ENCODE results near the gene FAM20A.

The FAM20A gene

GRCh38 chr17:68577497-68577821, 23.7 kb downstream of the FAM20A start:
- no peaks in the 10 kb centered on the region for H3K4me1 ChIP-seq (ENCODE audit: insufficient read depth, poor library complexity, severe bottlenecking)
- H3K4me3 ChIP-seq (ENCODE audit: severe bottlenecking), result no peak overlapping the region
- no peak for TF ChIP-seq CTCF (IDR thresholded peaks at IDR 0.05; ENCODE audit: poor library complexity, severe bottlenecking)
- no peaks in the 10 kb centered on the region for H3K36me3 ChIP-seq (ENCODE audit: low read depth)
- ATAC-seq (ENCODE audit: low read depth) (no peak), DNase-seq (ENCODE audit: low spot score) (no peak)
- no peaks in the 10 kb centered on the region for H3K9me3 ChIP-seq (ENCODE audit: severe bottlenecking)
- no peak overlapping the region for H3K27ac ChIP-seq (ENCODE audit: poor library complexity, severe bottlenecking)
- no peaks in the 10 kb centered on the region for H3K27me3 ChIP-seq (ENCODE audit: insufficient read depth, poor library complexity, severe bottlenecking)

- DNase-seq (ENCODE audit: low spot score), result no peak
- no peaks in the 10 kb centered on the region for H3K4me1 ChIP-seq (ENCODE audit: insufficient read depth, poor library complexity, severe bottlenecking)
- no peaks in the 10 kb centered on the region for H3K27me3 ChIP-seq (ENCODE audit: insufficient read depth, poor library complexity, severe bottlenecking)
- no peak for ATAC-seq (ENCODE audit: low read depth)
- H3K4me3 ChIP-seq (ENCODE audit: severe bottlenecking), result no peak overlapping the region
- H3K36me3 ChIP-seq (ENCODE audit: low read depth), result no peaks in the 10 kb centered on the region
- no peaks in the 10 kb centered on the region for H3K9me3 ChIP-seq (ENCODE audit: severe bottlenecking)
- no peak overlapping the region for H3K27ac ChIP-seq (ENCODE audit: poor library complexity, severe bottlenecking)
- no peak for TF ChIP-seq CTCF (IDR thresholded peaks at IDR 0.05; ENCODE audit: poor library complexity, severe bottlenecking)
Observed at GRCh38 chr17:68576811-68577496, 24.2 kb downstream of the FAM20A start.

- TF ChIP-seq CTCF (IDR thresholded peaks at IDR 0.05; ENCODE audit: poor library complexity, severe bottlenecking), result no peak
- no peak for ATAC-seq (ENCODE audit: low read depth)
- H3K27ac ChIP-seq (ENCODE audit: poor library complexity, severe bottlenecking), result no peak overlapping the region
Observed at GRCh38 chr17:68576137-68576536, 25.0 kb downstream of the FAM20A start.

GRCh38 chr17:68573338-68573737, 27.8 kb downstream of the FAM20A start:
- H3K9me3 ChIP-seq (ENCODE audit: severe bottlenecking), result no peaks in the 10 kb centered on the region
- no peak for TF ChIP-seq CTCF (IDR thresholded peaks at IDR 0.05; ENCODE audit: poor library complexity, severe bottlenecking)
- no peaks in the 10 kb centered on the region for H3K27me3 ChIP-seq (ENCODE audit: insufficient read depth, poor library complexity, severe bottlenecking)
- no peak overlapping the region for H3K27ac ChIP-seq (ENCODE audit: poor library complexity, severe bottlenecking)
- H3K36me3 ChIP-seq (ENCODE audit: low read depth), result no peaks in the 10 kb centered on the region
- no peak for DNase-seq (ENCODE audit: low spot score)
- ATAC-seq (ENCODE audit: low read depth), result no peak
- no peak overlapping the region for H3K4me3 ChIP-seq (ENCODE audit: severe bottlenecking)
- no peaks in the 10 kb centered on the region for H3K4me1 ChIP-seq (ENCODE audit: insufficient read depth, poor library complexity, severe bottlenecking)

More at GRCh38 chr17:68576137-68576536, 25.0 kb downstream of the FAM20A start:
- no peaks in the 10 kb centered on the region for H3K27me3 ChIP-seq (ENCODE audit: insufficient read depth, poor library complexity, severe bottlenecking)
- no peak overlapping the region for H3K4me3 ChIP-seq (ENCODE audit: severe bottlenecking)
- no peak for DNase-seq (ENCODE audit: low spot score)
- H3K4me1 ChIP-seq (ENCODE audit: insufficient read depth, poor library complexity, severe bottlenecking), result no peaks in the 10 kb centered on the region
- no peaks in the 10 kb centered on the region for H3K9me3 ChIP-seq (ENCODE audit: severe bottlenecking)
- H3K36me3 ChIP-seq (ENCODE audit: low read depth), result no peaks in the 10 kb centered on the region

GRCh38 chr17:68572138-68572842, 28.9 kb downstream of the FAM20A start:
- H3K27me3 ChIP-seq (ENCODE audit: insufficient read depth, poor library complexity, severe bottlenecking), result no peaks in the 10 kb centered on the region
- no peaks in the 10 kb centered on the region for H3K4me1 ChIP-seq (ENCODE audit: insufficient read depth, poor library complexity, severe bottlenecking)
- no peak overlapping the region for H3K4me3 ChIP-seq (ENCODE audit: severe bottlenecking)
- H3K9me3 ChIP-seq (ENCODE audit: severe bottlenecking), result no peaks in the 10 kb centered on the region
- DNase-seq (ENCODE audit: low spot score) (no peak), ATAC-seq (ENCODE audit: low read depth) (no peak)
- H3K36me3 ChIP-seq (ENCODE audit: low read depth), result no peaks in the 10 kb centered on the region
- no peak overlapping the region for H3K27ac ChIP-seq (ENCODE audit: poor library complexity, severe bottlenecking)
- no peak for TF ChIP-seq CTCF (IDR thresholded peaks at IDR 0.05; ENCODE audit: poor library complexity, severe bottlenecking)
